Tibial nerve (tissue), 3 donors: ENCODE data around the gene ORAI1.

ENCODE experiments used
- POLR2A ChIP-seq, 2 donors: fragments of 450-650 bp; IDR thresholded peaks; one replicate each; pipeline ENCODE4 v1.6.1; 2017; ENCODE audit warnings: antibody characterized with exemption in 2 of 2, mild to moderate bottlenecking in 2 of 2, moderate library complexity in 2 of 2
- TF ChIP-seq, protein P1 (sequence below), 5 experiments: fragments of 200-600 bp in 3 of 5; fragments of 450-650 bp in 2 of 5; sonication (generic) in 3 of 5; IDR thresholded peaks; one replicate each; pipeline ENCODE4 v1.5.1; 2016 to 2019; ENCODE audit warnings: antibody characterized with exemption in 5 of 5, mild to moderate bottlenecking in 3 of 5, moderate library complexity in 2 of 5

DNA sequence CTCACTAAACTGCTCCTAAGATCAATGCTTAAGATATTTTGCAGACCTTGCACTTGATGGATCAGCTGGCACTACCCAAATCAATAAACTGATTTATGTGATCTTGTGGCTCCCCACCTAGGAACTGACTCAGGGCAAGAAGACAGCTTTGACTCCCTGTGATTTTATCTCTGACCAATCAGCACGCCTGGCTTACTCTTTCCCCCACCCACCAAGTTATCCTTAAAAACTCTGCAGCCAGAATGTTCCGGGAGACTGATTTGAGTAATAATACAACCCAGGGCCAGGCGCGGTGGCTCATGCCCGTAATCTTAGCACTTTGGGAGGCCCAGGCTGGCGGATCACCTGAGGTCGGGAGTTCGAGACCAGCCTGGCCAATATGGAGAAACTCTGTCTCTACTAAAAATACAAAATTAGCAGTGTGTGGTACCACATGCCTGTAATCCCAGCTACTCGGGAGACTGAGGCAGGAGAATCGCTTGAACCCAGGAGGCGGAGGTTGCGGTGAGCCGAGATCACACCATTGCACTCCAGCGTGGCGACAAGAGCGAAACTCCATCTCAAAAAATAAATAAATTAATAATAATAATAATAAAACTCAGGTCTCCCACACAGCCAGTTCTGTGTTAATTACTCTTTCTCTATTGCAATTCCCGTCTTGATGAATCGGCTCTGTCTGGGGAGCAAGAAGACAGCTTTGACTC is 31.1 kb downstream of the ORAI1 start:
- TF ChIP-seq, protein P1, sequence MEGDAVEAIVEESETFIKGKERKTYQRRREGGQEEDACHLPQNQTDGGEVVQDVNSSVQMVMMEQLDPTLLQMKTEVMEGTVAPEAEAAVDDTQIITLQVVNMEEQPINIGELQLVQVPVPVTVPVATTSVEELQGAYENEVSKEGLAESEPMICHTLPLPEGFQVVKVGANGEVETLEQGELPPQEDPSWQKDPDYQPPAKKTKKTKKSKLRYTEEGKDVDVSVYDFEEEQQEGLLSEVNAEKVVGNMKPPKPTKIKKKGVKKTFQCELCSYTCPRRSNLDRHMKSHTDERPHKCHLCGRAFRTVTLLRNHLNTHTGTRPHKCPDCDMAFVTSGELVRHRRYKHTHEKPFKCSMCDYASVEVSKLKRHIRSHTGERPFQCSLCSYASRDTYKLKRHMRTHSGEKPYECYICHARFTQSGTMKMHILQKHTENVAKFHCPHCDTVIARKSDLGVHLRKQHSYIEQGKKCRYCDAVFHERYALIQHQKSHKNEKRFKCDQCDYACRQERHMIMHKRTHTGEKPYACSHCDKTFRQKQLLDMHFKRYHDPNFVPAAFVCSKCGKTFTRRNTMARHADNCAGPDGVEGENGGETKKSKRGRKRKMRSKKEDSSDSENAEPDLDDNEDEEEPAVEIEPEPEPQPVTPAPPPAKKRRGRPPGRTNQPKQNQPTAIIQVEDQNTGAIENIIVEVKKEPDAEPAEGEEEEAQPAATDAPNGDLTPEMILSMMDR (IDR thresholded peaks at IDR 0.05) = no peak
- no peak for TF ChIP-seq POLR2A (IDR thresholded peaks at IDR 0.05)
